Trophoblast cell (in vitro differentiated cells and primary cell): ENCODE data around the gene GLP1R.

Experiments
- DNase-seq, 2 donors: peaks; one replicate each; pipeline ENCODE4 v3.0.0-alpha.2; 2016
- H2AFZ ChIP-seq: 2 replicates; pipeline ENCODE4 v1.6.1; 2013; ENCODE audit warnings: low read length, moderate library complexity, mild to moderate bottlenecking; ENCODE audit not compliant: insufficient read depth, poor library complexity
- H2AK5ac ChIP-seq: 2 replicates; pipeline ENCODE4 v1.6.1; 2013; ENCODE audit warnings: mild to moderate bottlenecking, low read length
- H2BK120ac ChIP-seq: 2 replicates; pipeline ENCODE4 v1.6.1; 2013; ENCODE audit warnings: low read length, mild to moderate bottlenecking, moderate library complexity; ENCODE audit not compliant: insufficient read depth, poor library complexity
- H2BK12ac ChIP-seq: 2 replicates; pipeline ENCODE4 v1.6.1; 2013; ENCODE audit warnings: mild to moderate bottlenecking, low read length, moderate library complexity
- H2BK5ac ChIP-seq: 2 replicates; pipeline ENCODE4 v1.6.1; 2013; ENCODE audit warnings: low read length, low read depth, moderate library complexity, mild to moderate bottlenecking; ENCODE audit not compliant: poor library complexity
- H3K14ac ChIP-seq: 2 replicates; pipeline ENCODE4 v1.6.1; 2013; ENCODE audit warnings: mild to moderate bottlenecking, low read length
- H3K18ac ChIP-seq: 2 replicates; pipeline ENCODE4 v1.6.1; 2013; ENCODE audit warnings: mild to moderate bottlenecking, low read length
- H3K23ac ChIP-seq: 2 replicates; pipeline ENCODE4 v1.6.1; 2013; ENCODE audit warnings: low read length
- H3K27ac ChIP-seq: 2 replicates; pipeline ENCODE4 v1.5.1; 2013; ENCODE audit warnings: low read depth, mild to moderate bottlenecking, inconsistent platforms, low read length, moderate library complexity
- H3K27me3 ChIP-seq: 2 replicates; pipeline ENCODE4 v1.6.1; 2013; ENCODE audit warnings: inconsistent platforms, mild to moderate bottlenecking, low read length, moderate library complexity; ENCODE audit not compliant: insufficient read depth
- H3K36me3 ChIP-seq, 2 experiments: 1 replicate in 1 of 2; 2 replicates in 1 of 2; pipeline ENCODE4 v1.6.1; 2013; ENCODE audit warnings: low read length in 2 of 2, mild to moderate bottlenecking in 2 of 2, moderate library complexity in 1 of 2; ENCODE audit not compliant: insufficient read depth in 2 of 2, control insufficient read depth in 1 of 2
- H3K4ac ChIP-seq: 2 replicates; pipeline ENCODE4 v1.6.1; 2013; ENCODE audit warnings: low read depth, mild to moderate bottlenecking, low read length, moderate library complexity
- H3K4me1 ChIP-seq, 2 experiments: 1 replicate in 1 of 2; 2 replicates in 1 of 2; pipeline ENCODE4 v1.6.1; 2013; ENCODE audit warnings: low read length in 2 of 2, mild to moderate bottlenecking in 2 of 2, moderate library complexity in 1 of 2; ENCODE audit not compliant: insufficient read depth in 2 of 2, control insufficient read depth in 1 of 2
- H3K4me2 ChIP-seq: 2 replicates; pipeline ENCODE4 v1.6.1; 2013; ENCODE audit warnings: inconsistent platforms, mild to moderate bottlenecking, low read length, moderate library complexity
- H3K4me3 ChIP-seq: 2 replicates; pipeline ENCODE4 v1.5.1; 2013; ENCODE audit warnings: mild to moderate bottlenecking, low read depth, low read length, inconsistent platforms
- H3K79me1 ChIP-seq: one replicate; pipeline ENCODE4 v1.6.1; 2013; ENCODE audit warnings: low read length
- H3K79me2 ChIP-seq: 2 replicates; pipeline ENCODE4 v1.6.1; 2013; ENCODE audit warnings: low read length, mild to moderate bottlenecking; ENCODE audit not compliant: control insufficient read depth, insufficient read depth, poor library complexity
- H3K9ac ChIP-seq: 2 replicates; pipeline ENCODE4 v1.6.1; 2013; ENCODE audit warnings: mild to moderate bottlenecking, low read length
- H3K9me3 ChIP-seq: 2 replicates; pipeline ENCODE4 v1.6.1; 2013; ENCODE audit warnings: low read depth, mild to moderate bottlenecking, control low read depth, inconsistent platforms, low read length; ENCODE audit not compliant: insufficient read depth
- H4K12ac ChIP-seq: 2 replicates; pipeline ENCODE4 v1.6.1; 2013; ENCODE audit warnings: low read depth, mild to moderate bottlenecking, low read length, moderate library complexity
- H4K8ac ChIP-seq: 2 replicates; pipeline ENCODE4 v1.6.1; 2013; ENCODE audit warnings: low read depth, mild to moderate bottlenecking, low read length, moderate library complexity
- H4K91ac ChIP-seq: one replicate; pipeline ENCODE4 v1.6.1; 2013; ENCODE audit warnings: low read depth, mild to moderate bottlenecking, low read length, moderate library complexity
- WGBS: extraction: QIAGEN DNeasy Blood & Tissue Kit; methylation state at CpG from one replicate; pipeline ENCODE4 v1.1.7; 2013; ENCODE audit warnings: missing lambda C conversion rate; ENCODE audit not compliant: insufficient read length, insufficient coverage; ENCODE audit errors: extremely low coverage; 5-methylcytosine and 5-hydroxymethylcytosine counted together

The GLP1R gene

GRCh38 chr6:39085129-39085797 lies 36.7 kb downstream of the GLP1R start:
- Histone ChIP-seq H3K36me3 (no peaks in the 10 kb centered on the region), H3K27me3 (no peaks in the 10 kb centered on the region), H3K4me3 (no peak overlapping the region), H4K12ac (no peak overlapping the region), H3K18ac (no peak overlapping the region), H3K9ac (no peak overlapping the region), H3K9me3 (no peaks in the 10 kb centered on the region), H3K23ac (no peak overlapping the region), H2BK12ac (no peak overlapping the region), H3K79me2 (no peaks in the 10 kb centered on the region), H2AFZ (no peak overlapping the region), H3K79me1 (no peaks in the 10 kb centered on the region), H3K4ac (no peak overlapping the region), H3K27ac (no peak overlapping the region), H4K91ac (no peak overlapping the region), H2BK120ac (no peak overlapping the region), H2BK5ac (no peak overlapping the region), H4K8ac (no peak overlapping the region), H3K14ac (no peak overlapping the region), H3K4me1 (peaks cover 0 to 3% of the 10 kb centered on the region in 2 experiments), H3K4me2 (no peak overlapping the region), H2AK5ac (no peak overlapping the region)
- no CpG with 5 or more reads among the region's 5 CpGs for whole genome bisulfite sequencing
- no peak for DNase-seq

DNA sequence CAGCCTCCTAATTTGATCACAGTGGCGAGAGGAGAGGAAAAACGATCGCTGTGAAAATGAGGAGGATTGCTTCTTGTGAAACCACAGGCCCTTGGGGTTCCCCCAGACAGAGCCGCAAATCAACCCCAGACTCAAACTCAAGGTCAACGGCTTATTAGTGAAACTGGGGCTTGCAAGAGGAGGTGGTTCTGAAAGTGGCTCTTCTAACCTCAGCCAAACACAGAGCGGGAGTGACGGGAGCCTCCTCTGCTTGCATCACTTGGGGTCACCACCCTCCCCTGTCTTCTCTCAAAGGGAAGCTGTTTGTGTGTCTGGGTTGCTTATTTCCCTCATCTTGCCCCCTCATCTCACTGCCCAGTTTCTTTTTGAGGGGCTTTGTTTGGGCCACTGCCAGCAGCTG lies 37.7 kb downstream of the GLP1R start:
- H3K36me3 ChIP-seq, result no peaks in the 10 kb centered on the region
- no peaks in the 10 kb centered on the region for H3K9me3 ChIP-seq
- H2AFZ ChIP-seq, result no peak overlapping the region
- H3K79me1 ChIP-seq, result no peaks in the 10 kb centered on the region
- no peak overlapping the region for H3K23ac ChIP-seq
- no peak overlapping the region for H3K4ac ChIP-seq
- DNase-seq, result no peak
- H3K4me3 ChIP-seq, result no peak overlapping the region
- H3K14ac ChIP-seq, result no peak overlapping the region
- no peak overlapping the region for H4K12ac ChIP-seq
- H3K18ac ChIP-seq, result no peak overlapping the region
- H3K79me2 ChIP-seq, result no peaks in the 10 kb centered on the region
- no peak overlapping the region for H2BK5ac ChIP-seq
- no peak overlapping the region for H3K27ac ChIP-seq
- H3K4me1 ChIP-seq, result peaks cover 0 to 3% of the 10 kb centered on the region in 2 experiments
- no peaks in the 10 kb centered on the region for H3K27me3 ChIP-seq
- H4K8ac ChIP-seq, result no peak overlapping the region
- no peak overlapping the region for H3K9ac ChIP-seq
- no peak overlapping the region for H4K91ac ChIP-seq
- WGBS, result no CpG with 5 or more reads among the region's 7 CpGs
- H2BK12ac ChIP-seq, result no peak overlapping the region
- H2AK5ac ChIP-seq, result no peak overlapping the region
- no peak overlapping the region for H2BK120ac ChIP-seq
- H3K4me2 ChIP-seq, result no peak overlapping the region

GRCh38 chr6:39086711-39087110 lies 38.1 kb downstream of the GLP1R start:
- Histone ChIP-seq H3K4me3 (no peak overlapping the region), H3K79me1 (no peaks in the 10 kb centered on the region), H3K27me3 (no peaks in the 10 kb centered on the region), H4K12ac (no peak overlapping the region), H3K4ac (no peak overlapping the region), H2BK5ac (no peak overlapping the region), H2AFZ (no peak overlapping the region), H3K14ac (no peak overlapping the region), H3K9me3 (no peaks in the 10 kb centered on the region), H2BK12ac (no peak overlapping the region), H3K23ac (no peak overlapping the region), H2BK120ac (no peak overlapping the region), H3K79me2 (no peaks in the 10 kb centered on the region), H4K91ac (no peak overlapping the region), H3K4me1 (peaks cover 0 to 3% of the 10 kb centered on the region in 2 experiments), H3K9ac (no peak overlapping the region), H3K4me2 (no peak overlapping the region), H3K36me3 (no peaks in the 10 kb centered on the region), H3K27ac (no peak overlapping the region), H2AK5ac (no peak overlapping the region), H4K8ac (no peak overlapping the region), H3K18ac (no peak overlapping the region)
- no CpG with 5 or more reads among the region's 6 CpGs for WGBS
- DNase-seq, result no peak

GRCh38 chr6:39087197-39087596 lies 38.6 kb downstream of the GLP1R start:
- Histone ChIP-seq H4K12ac (no peak overlapping the region), H2BK5ac (no peak overlapping the region), H2AK5ac (no peak overlapping the region), H3K36me3 (no peaks in the 10 kb centered on the region), H3K27me3 (no peaks in the 10 kb centered on the region), H3K4me2 (no peak overlapping the region), H4K91ac (no peak overlapping the region), H3K23ac (no peak overlapping the region), H3K18ac (no peak overlapping the region), H3K9me3 (no peaks in the 10 kb centered on the region), H3K4ac (no peak overlapping the region), H3K9ac (no peak overlapping the region), H3K79me2 (no peaks in the 10 kb centered on the region), H3K4me3 (no peak overlapping the region), H2AFZ (no peak overlapping the region), H3K4me1 (peaks cover 0 to 3% of the 10 kb centered on the region in 2 experiments), H3K79me1 (no peaks in the 10 kb centered on the region), H2BK12ac (no peak overlapping the region), H3K14ac (no peak overlapping the region), H2BK120ac (no peak overlapping the region), H4K8ac (no peak overlapping the region), H3K27ac (no peak overlapping the region)
- no CpG with 5 or more reads among the region's 7 CpGs for WGBS
- no peak for DNase-seq
